GM10266 (cell line): ENCODE results near the gene PIK3R2.
"Not testable (repeated sequence)": the region's sequence is repeated elsewhere in the genome, so short reads cannot be mapped to it uniquely, and the experiment has no call there.

Experiments used
- DNase-seq: peaks from one replicate; pipeline ENCODE4 v3.0.0; 2012; ENCODE audit errors: extremely low spot score
- CTCF ChIP-seq: IDR thresholded peaks from 2 replicates; pipeline ENCODE4 v1.5.1; 2012; ENCODE audit warnings: mild to moderate bottlenecking, low read depth; ENCODE audit not compliant: control insufficient read depth, insufficient read depth; ENCODE audit errors: missing control alignments

PIK3R2 gene

GRCh38 chr19:18155095-18156087 lies 2.4 kb downstream of the PIK3R2 start:
- DNase-seq = no peak
- no peak for TF ChIP-seq CTCF

- no peak for DNase-seq
- TF ChIP-seq CTCF = no peak
Observed at GRCh38 chr19:18156268-18156667, 3.3 kb downstream of the PIK3R2 start.

- no peak for TF ChIP-seq CTCF
- DNase-seq = no peak
Observed at GRCh38 chr19:18156841-18157464, 4.0 kb downstream of the PIK3R2 start.

- DNase-seq = no peak
- no peak for TF ChIP-seq CTCF
Observed at GRCh38 chr19:18157465-18158063, 4.6 kb downstream of the PIK3R2 start.

- no peak for DNase-seq
- no peak for TF ChIP-seq CTCF
Observed at GRCh38 chr19:18158467-18158866, 5.5 kb downstream of the PIK3R2 start.

GRCh38 chr19:18159059-18159616 lies 6.2 kb downstream of the PIK3R2 start:
- DNase-seq = not testable (repeated sequence)

- DNase-seq = no peak
- TF ChIP-seq CTCF = no peak
Observed at GRCh38 chr19:18159810-18160209, 6.8 kb downstream of the PIK3R2 start.
